MM.1S (cell line): Measurements from ENCODE around the gene SVEP1.

Experiments used
- CTCF ChIP-seq: fragments of 300-600 bp; sonication (generic); IDR thresholded peaks from 2 replicates; pipeline ENCODE4 v1.5.1; 2016; ENCODE audit warnings: antibody characterized with exemption, low read length, mixed read lengths
- EZH2 ChIP-seq: fragments of 300-600 bp; sonication (generic); optimal IDR thresholded peaks from 2 replicates; pipeline ENCODE3; 2017; ENCODE audit warnings: low read depth, mild to moderate bottlenecking, antibody characterized with exemption, low read length, mixed read lengths
- EZH2phosphoT487 ChIP-seq: fragments of 300-600 bp; sonication (generic); IDR thresholded peaks from 2 replicates; pipeline ENCODE4 v1.6.1; 2018; ENCODE audit warnings: antibody characterized with exemption, low read length

- no peak for TF ChIP-seq EZH2phosphoT487
- no peak for TF ChIP-seq CTCF
- TF ChIP-seq EZH2 = no peak
Measured at GRCh38 chr9:110344821-110345220, 234.7 kb downstream of the SVEP1 start.
